ENCODE data around the gene KIAA0586. TPM values are rescaled to one million over a fixed set of nuclear protein-coding genes. Genes with fewer than 3 reads are reported as not detected.

Gene KIAA0586
- 10 to 100 TPM; 10.8 to 17.1 (median 13.9) TPM for total RNA-seq

GRCh38 chr14:58427281-58428117 lies at the start of gene KIAA0586, which contains the start of gene TIMM9:
TSS of gene KIAA0586 (plus strand) at chr14:58427719. CDS start at chr14:58428265, 546 bp downstream.
TSS of gene TIMM9 (minus strand) at chr14:58427531. CDS start at chr14:58411945, 15,586 bp downstream.
- TF ChIP-seq, protein P1, sequence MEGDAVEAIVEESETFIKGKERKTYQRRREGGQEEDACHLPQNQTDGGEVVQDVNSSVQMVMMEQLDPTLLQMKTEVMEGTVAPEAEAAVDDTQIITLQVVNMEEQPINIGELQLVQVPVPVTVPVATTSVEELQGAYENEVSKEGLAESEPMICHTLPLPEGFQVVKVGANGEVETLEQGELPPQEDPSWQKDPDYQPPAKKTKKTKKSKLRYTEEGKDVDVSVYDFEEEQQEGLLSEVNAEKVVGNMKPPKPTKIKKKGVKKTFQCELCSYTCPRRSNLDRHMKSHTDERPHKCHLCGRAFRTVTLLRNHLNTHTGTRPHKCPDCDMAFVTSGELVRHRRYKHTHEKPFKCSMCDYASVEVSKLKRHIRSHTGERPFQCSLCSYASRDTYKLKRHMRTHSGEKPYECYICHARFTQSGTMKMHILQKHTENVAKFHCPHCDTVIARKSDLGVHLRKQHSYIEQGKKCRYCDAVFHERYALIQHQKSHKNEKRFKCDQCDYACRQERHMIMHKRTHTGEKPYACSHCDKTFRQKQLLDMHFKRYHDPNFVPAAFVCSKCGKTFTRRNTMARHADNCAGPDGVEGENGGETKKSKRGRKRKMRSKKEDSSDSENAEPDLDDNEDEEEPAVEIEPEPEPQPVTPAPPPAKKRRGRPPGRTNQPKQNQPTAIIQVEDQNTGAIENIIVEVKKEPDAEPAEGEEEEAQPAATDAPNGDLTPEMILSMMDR (IDR thresholded peaks at IDR 0.05): peak in 1 of 3 experiments; percentile 31
- peak; percentile 93 to 95 for TF ChIP-seq POLR2AphosphoS5 (IDR thresholded peaks at IDR 0.05)
- TF ChIP-seq POLR2A (IDR thresholded peaks at IDR 0.05; ENCODE audit: low read depth): peak; percentile 62
- no peak for TF ChIP-seq EP300 (IDR thresholded peaks at IDR 0.05)
- H3K9me3 ChIP-seq: no peaks in the 10 kb centered on the region
- peaks cover 27 to 50% (median 32%) of the 10 kb centered on the region in 4 donors for H3K4me1 ChIP-seq
- WGBS: 1% methylated on average over 33 of the region's 33 CpGs
- no peaks in the 10 kb centered on the region for H3K27me3 ChIP-seq
- peak; percentile 98 for DNase-seq (ENCODE audit: extremely low spot score)
- intact Hi-C loops (cut with DNase I): loop anchor here (10.0 kb wide), 1 partner anchor 183 kb away; the partner anchor contains the start of gene PSMA3
- peaks cover under 1 to 30% (median 17%) of the 10 kb centered on the region in 4 donors for H3K36me3 ChIP-seq
- peak within 1 kb of the TSS; percentile 90 to 94 (median 92) for H3K27ac ChIP-seq (replicated peaks in 1 of 4)
- peak within 1 kb of the TSS; percentile 93 to 96 (median 94) for H3K4me3 ChIP-seq

GRCh38 chr14:58390830-58391229 lies 36.7 kb upstream of the KIAA0586 start:
- intact Hi-C loops (cut with DNase I): no loop called here
- TF ChIP-seq, protein P1 (IDR thresholded peaks at IDR 0.05): no peak
- TF ChIP-seq EP300 (IDR thresholded peaks at IDR 0.05) (no peak), POLR2AphosphoS5 (IDR thresholded peaks at IDR 0.05) (no peak), POLR2A (IDR thresholded peaks at IDR 0.05; ENCODE audit: low read depth) (no peak)
- no peak overlapping the region for H3K4me3 ChIP-seq
- no peaks in the 10 kb centered on the region for H3K27me3 ChIP-seq
- DNase-seq (ENCODE audit: extremely low spot score): no peak
- peaks cover 0 to 8% (median 6%) of the 10 kb centered on the region in 4 donors for H3K4me1 ChIP-seq
- no peak overlapping the region for H3K27ac ChIP-seq (replicated peaks in 1 of 4)
- H3K36me3 ChIP-seq: no peaks in the 10 kb centered on the region
- WGBS: 94% methylated on average over 2 of the region's 2 CpGs
- no peaks in the 10 kb centered on the region for H3K9me3 ChIP-seq

DNA sequence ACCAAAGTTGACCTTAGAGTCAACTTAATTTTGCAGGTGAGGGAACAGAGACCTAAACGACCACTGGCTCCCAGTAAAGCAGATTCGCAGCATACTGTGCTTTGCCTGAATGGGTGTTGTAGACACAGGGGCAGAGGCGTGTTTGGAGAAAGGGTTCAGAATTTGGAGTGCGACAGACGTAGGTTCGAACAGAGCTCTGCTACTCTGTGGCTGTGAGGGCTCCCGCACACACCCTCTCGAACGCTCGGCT lies 32.0 kb upstream of the KIAA0586 start:
- intact Hi-C loops (cut with DNase I): no loop called here
- Histone ChIP-seq H3K9me3 (no peaks in the 10 kb centered on the region), H3K27ac (replicated peaks in 1 of 4) (peak overlapping the region; percentile 78 to 87 (median 79)), H3K4me1 (peaks cover 4 to 17% (median 15%) of the 10 kb centered on the region in 4 donors), H3K36me3 (no peaks in the 10 kb centered on the region), H3K4me3 (peak overlapping the region; percentile 67 to 71 (median 70)), H3K27me3 (no peaks in the 10 kb centered on the region)
- TF ChIP-seq EP300 (IDR thresholded peaks at IDR 0.05) (no peak), POLR2AphosphoS5 (IDR thresholded peaks at IDR 0.05) (no peak), POLR2A (IDR thresholded peaks at IDR 0.05; ENCODE audit: low read depth) (no peak)
- TF ChIP-seq, protein P1 (IDR thresholded peaks at IDR 0.05): no peak
- no peak for DNase-seq (ENCODE audit: extremely low spot score)
- WGBS: 7% methylated on average over 6 of the region's 10 CpGs

- no peaks in the 10 kb centered on the region for H3K9me3 ChIP-seq
- DNase-seq (ENCODE audit: extremely low spot score): peak; percentile 92
- intact Hi-C loops (cut with DNase I): no loop called here
- peak within 1 kb of the TSS; percentile 78 to 87 (median 79) for H3K27ac ChIP-seq (replicated peaks in 1 of 4)
- H3K27me3 ChIP-seq: no peaks in the 10 kb centered on the region
- TF ChIP-seq, protein P1 (IDR thresholded peaks at IDR 0.05): peak in 2 of 3 experiments; percentile 84 to 90
- TF ChIP-seq EP300 (IDR thresholded peaks at IDR 0.05): no peak
- H3K4me1 ChIP-seq: peaks cover 4 to 17% (median 15%) of the 10 kb centered on the region in 4 donors
- WGBS: 33% methylated on average over 22 of the region's 86 CpGs
- peak within 1 kb of the TSS; percentile 67 to 71 (median 70) for H3K4me3 ChIP-seq
- H3K36me3 ChIP-seq: no peaks in the 10 kb centered on the region
Measured at GRCh38 chr14:58395812-58396788, 31.4 kb upstream of the KIAA0586 start, which contains the start of gene TOMM20L. TSS of gene TOMM20L (plus strand) at chr14:58395930. CDS start at chr14:58395958, 28 bp downstream.
